MM.1S (cell line): ENCODE measurements around the gene WTIP.

Experiments used
- EZH2 ChIP-seq: fragments of 300-600 bp; sonication (generic); optimal IDR thresholded peaks from 2 replicates; pipeline ENCODE3; 2017; ENCODE audit warnings: low read depth, mild to moderate bottlenecking, antibody characterized with exemption, low read length, mixed read lengths
- TF ChIP-seq, protein P1 (sequence below): fragments of 300-600 bp; sonication (generic); IDR thresholded peaks from 2 replicates; pipeline ENCODE4 v1.5.1; 2016; ENCODE audit warnings: antibody characterized with exemption, low read length, mixed read lengths

DNA sequence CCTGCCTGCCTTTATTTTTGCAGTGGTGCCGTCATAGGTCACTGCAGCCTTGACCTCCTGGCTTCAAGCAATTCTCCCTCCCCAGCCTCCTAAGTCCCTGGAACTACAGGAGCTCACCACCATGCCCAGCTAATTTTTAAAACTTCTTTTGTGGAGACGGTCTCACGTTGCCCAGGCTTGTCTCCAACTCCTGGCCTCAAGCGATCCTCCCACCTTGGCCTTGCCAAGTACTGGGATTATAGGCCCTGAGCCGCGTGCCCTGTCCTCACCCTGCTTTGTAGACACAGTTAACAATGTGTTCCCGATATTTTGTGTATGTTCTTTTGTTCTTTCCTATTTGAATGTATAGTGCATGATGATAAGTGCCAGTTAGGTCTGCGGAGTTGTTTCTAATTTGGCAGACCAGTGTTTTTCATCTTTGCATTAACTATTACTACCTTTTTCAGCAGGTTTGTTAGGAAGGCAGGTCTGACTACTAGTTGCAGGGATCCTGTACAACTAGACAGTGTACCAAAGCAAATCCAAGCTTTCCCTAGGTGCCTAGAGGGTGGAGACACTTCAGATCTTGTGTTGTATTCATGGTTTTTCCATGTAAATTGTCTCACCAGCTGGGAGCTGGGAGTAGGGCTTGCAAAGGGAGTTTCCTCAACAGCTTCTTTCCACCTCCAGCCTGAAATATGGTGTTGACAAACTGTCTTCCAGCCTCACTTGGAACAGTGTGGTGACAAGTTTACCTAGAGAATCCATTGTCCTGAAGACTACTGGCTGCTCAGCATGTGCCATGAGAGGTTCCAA lies 9.5 kb upstream of the WTIP start:
- TF ChIP-seq, protein P1, sequence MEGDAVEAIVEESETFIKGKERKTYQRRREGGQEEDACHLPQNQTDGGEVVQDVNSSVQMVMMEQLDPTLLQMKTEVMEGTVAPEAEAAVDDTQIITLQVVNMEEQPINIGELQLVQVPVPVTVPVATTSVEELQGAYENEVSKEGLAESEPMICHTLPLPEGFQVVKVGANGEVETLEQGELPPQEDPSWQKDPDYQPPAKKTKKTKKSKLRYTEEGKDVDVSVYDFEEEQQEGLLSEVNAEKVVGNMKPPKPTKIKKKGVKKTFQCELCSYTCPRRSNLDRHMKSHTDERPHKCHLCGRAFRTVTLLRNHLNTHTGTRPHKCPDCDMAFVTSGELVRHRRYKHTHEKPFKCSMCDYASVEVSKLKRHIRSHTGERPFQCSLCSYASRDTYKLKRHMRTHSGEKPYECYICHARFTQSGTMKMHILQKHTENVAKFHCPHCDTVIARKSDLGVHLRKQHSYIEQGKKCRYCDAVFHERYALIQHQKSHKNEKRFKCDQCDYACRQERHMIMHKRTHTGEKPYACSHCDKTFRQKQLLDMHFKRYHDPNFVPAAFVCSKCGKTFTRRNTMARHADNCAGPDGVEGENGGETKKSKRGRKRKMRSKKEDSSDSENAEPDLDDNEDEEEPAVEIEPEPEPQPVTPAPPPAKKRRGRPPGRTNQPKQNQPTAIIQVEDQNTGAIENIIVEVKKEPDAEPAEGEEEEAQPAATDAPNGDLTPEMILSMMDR = no peak
- no peak for TF ChIP-seq EZH2
